Measurements from ENCODE around the gene TAS2R46.
"Not testable (repeated sequence)": the region's sequence is repeated elsewhere in the genome, so short reads cannot be mapped to it uniquely, and the experiment has no call there.

Gene TAS2R46

DNA sequence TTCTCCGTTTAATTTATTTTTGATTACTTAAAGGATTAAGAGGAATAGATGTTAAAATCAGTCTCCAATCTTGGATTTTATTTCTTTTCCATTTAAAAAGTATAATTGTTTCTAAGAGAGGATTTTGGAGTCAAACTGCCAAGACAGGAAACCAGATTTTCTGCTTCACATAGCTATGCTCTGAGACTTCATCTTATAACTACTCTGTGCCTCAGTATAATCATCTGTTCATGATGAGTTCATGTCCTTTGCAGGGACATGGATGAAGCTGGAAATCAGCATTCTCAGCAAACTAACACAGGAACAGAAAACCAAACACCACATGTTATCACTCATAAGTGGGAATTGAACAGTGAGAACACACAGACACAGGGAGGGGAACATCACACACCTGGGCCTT lies 21.9 kb downstream of the TAS2R46 start:
- DNase-seq (ENCODE audit: low read depth in 2 of 2, low spot score in 1 of 2) = no peak

DNA sequence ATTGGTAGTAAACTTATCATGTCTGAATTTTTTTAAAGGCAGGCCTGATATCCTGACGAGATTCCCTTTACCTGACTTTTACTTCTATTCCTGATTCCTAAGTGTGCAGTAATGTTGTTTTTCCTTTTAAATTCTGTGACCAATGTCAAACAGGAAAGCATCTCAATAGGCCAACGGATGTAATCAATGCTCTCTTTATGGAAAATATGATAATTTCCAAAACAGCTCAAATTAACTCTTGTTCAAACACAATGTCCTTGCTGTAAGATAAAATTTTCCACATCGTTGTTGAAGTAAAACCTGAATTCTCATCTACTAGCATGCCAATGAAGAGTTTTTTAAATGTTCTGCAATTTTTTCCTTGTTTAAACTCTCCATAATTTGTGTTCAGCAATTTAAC lies 22.9 kb downstream of the TAS2R46 start:
- no peak for DNase-seq (ENCODE audit: low read depth in 2 of 2, low spot score in 1 of 2)

DNA sequence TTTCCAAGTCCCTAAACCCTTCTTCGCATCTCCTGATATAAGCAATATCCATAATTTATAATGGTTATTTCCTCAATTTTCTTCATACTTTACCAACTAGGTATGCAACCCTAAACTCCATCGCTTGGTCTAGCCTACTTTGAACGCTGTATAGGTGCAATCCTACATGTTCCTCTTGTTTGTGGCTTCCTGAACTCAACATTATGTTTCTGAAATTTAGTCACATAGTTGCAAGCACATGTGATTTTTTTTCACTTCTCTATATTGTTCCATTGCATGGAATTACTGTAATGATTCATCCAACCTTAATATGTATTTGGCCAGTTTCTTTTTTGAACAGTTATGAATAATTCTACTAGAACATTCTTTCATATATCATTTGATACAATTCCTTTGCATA lies 28.1 kb downstream of the TAS2R46 start:
- DNase-seq (ENCODE audit: low read depth in 2 of 2, low spot score in 1 of 2) = not testable (repeated sequence)

DNA sequence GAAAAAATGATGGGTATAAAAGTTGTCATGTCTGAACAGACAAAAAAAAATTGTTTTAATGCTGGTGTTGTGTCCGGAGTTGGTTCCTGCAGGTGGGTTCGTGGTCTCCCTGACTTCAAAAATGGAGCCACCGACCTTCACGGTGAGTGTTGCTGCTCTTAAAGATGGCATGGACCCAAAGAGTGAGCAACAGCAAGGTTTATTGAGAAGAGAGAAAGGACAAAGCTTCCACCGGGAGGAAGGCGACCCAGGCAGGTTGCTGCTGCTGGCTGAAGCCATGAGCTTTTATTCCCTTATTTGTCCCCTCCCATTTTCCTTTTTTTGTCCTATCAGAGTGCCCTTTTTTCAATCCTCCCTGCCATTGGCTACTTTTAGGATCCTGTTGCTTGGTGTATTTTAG lies 30.8 kb downstream of the TAS2R46 start, which contains the start of gene TAS2R31:
Gene TAS2R31 (minus strand): TSS at position 101 of the 400 bp plus-strand sequence. CDS start 72 bp downstream, at position 29.
- no peak for DNase-seq (ENCODE audit: low read depth in 2 of 2, low spot score in 1 of 2)

DNA sequence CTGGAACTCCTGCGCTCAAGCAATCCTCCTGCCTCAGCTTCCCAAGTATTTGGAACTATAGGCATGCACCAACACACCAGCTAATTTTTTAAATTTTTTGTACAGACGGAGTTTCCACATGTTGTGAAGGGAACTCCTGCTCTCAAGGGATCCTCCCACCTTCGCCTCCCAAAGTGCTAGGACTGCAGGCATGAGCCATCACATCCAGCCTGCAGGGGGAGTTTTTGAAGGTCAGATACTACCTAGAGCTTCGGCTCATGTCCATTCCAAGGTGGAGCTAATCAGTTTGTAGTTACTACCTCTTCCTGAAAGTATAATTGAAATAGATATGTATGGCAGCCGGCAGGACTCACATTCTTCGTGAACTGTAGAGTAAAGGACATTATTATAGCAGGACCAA lies 36.0 kb downstream of the TAS2R46 start:
- no peak for DNase-seq (ENCODE audit: low read depth in 2 of 2, low spot score in 1 of 2)

DNA sequence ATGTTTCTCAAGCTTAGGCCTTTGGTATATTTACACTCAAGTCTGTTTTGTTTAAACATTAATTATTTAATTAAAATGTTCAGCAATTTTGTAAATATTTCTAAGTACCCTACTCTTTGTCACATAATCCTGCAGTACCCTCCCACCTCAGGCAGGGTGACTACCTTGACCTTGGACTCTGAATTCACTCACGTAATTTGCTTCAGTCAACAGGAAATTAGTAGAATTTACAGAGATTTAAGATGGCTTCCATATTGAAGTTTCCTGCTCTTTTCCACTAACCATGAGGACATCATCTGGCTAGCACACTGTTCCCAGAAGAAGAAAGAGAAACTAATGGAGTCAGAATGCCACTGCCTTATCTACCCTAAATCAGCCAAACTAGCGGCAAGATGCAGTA lies 38.7 kb downstream of the TAS2R46 start:
- no peak for DNase-seq (ENCODE audit: low read depth in 2 of 2, low spot score in 1 of 2)

DNA sequence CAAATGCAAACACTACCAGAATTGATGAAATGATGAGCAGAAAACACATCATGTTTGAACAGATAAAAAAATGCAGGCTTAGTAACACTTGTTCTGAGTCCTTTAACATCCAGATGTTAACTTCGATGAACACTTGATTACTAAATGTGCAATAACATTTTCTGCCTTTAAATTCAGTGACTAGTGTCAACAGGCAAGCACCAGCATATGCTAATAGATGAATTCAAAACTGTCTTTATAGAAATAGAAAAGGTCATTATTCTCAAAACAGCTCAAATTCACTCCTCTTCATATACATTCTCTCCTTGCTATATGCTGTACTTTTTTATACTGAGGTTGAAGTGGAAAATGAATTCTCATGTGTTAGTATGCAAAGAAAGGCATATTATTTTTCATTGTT lies 39.6 kb downstream of the TAS2R46 start, which contains the start of gene TAS2R19:
Gene TAS2R19 (minus strand): TSS at position 101 of the 400 bp plus-strand sequence. CDS start 49 bp downstream, at position 52.
- DNase-seq (ENCODE audit: low read depth in 2 of 2, low spot score in 1 of 2) = no peak

DNA sequence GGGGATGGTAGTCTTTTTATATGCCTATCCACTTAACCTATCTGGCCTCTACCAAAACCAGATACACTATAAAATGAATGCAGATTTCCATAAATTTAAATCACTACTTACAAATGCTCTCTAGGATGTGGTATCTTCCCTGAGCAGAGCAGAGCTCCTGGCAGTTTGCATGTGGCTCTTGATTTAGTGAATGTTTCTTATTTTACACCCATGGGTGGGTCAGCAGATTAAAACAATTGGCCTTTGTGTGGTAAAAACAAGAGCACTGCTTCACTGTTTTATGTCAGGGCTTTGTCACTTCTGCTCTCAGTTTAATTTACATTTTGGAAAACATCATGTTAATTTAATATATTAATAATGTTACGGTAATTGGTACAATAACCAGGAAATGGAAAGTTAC lies 45.2 kb downstream of the TAS2R46 start:
- DNase-seq (ENCODE audit: low read depth in 2 of 2, low spot score in 1 of 2) = no peak

DNA sequence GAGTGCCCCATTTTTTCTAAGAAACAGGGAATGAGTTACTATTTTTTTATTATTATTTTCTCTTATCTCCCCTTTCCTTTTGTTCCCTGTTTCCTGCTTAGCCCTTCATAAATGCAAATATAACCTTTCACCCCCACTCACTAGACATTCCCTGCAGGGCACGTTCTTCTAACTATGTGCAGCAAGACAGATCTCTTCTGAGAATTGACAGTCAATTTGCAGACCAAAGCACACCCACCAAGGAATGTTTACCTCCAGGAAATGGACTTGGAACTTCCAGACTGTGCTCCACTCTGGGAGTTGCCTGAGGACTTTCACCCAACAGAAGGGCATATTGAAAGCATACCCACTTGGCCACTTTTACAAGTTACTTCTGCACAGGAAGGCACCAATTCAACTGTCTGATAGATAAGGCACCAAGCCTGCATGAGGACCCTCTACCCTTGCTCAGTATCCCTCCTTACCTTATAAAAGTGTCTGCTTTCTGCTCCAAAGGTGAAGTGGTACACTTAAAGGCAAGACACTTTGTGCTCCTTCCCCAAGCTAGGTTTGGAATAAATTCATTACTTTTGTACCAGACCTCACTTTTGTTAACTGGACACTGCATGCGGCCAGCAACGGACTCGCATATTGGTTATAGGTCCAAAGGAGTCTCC lies 46.2 kb downstream of the TAS2R46 start:
- no peak for DNase-seq (ENCODE audit: low read depth in 2 of 2, low spot score in 1 of 2)

DNA sequence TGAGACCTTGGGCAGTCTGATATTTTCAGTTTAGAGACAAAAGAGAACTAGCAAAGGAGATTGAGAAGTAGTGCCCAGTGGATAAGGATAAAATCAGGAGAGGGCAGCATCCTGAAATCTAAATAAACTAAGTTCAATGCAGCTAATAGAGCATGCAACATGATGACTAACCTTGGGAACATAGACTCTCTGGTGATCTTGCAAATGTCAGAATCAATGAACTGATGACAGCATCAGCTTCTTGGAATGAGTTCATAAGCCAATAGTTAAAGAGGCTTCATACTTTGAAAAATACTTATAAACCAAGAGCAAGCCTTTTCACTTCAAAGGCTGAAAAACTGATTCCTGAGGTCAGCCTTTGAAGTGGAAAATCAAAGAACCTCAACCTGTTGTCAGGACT lies 47.9 kb downstream of the TAS2R46 start:
- no peak for DNase-seq (ENCODE audit: low read depth in 2 of 2, low spot score in 1 of 2)

All from stimulated activated CD8-positive, alpha-beta memory T cell treated with anti-CD3 and anti-CD28 coated beads, Interleukin-4, amount 100 ng/mL, for 4 hours (primary cell).